NCI-H226 (cell line): Measurements from ENCODE around the gene SCO2.
A peak's percentile ranks its signal among the peaks of the same experiment; 100 is the strongest.

Experiments used
- DNase-seq: peaks from one replicate; pipeline ENCODE4 v3.0.0-alpha.2; 2015

The SCO2 gene

DNA sequence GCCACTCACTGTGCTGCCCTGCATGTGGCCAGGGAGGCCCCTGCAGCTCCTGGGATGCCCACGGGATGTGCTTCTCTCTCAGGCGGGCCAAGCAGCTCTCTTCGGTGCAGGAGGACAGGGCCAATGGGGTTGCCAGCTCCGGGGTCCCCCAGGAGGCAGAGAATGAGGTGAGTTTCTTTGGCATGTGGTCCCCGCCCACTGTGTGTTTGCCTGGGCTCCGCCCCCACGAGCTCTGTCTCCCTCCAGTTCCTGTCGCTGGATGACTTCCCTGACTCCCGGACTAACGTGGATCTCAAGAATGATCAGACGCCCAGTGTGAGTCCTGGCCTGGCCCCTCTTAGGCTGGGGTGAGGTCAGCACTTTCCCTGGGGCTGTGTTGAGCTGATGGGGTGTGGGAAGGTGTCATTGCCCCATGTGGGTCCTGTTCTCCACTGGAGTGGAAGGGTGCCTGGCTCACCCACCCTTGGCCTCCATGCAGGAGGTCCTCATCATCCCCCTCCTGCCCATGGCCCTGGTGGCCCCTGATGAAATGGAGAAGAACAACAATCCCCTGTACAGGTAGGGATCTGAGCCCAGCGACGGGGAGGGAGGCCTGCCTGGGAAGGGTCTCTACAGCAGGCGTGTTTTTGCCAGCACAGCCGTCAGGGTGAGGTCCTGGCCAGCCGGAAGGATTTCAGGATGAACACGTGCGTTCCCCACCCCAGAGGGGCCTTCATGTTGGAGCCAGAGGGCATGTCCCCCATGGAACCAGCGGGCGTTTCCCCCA, 7.7 kb downstream of the SCO2 start:
- DNase-seq: no peak

DNA sequence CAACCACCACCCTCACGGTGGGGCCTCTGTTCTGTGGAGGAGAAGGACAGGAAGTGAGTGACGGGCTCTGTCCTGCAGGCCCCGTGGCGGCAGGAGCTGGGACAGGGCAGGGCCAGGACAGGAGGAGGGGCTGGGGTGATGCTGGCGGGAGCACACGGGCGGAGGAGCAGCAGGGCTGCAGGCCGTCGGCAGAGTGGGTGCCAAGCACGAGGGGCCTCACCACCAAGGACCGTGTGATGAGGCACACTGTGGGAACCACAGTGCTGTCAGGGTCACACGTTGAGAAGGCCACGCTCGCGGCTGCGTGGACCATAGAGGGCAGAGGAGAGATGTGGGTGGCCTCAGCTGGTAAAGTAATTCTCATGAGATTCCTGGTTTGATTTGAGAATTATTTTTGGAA, 8.5 kb downstream of the SCO2 start:
- DNase-seq: no peak

DNA sequence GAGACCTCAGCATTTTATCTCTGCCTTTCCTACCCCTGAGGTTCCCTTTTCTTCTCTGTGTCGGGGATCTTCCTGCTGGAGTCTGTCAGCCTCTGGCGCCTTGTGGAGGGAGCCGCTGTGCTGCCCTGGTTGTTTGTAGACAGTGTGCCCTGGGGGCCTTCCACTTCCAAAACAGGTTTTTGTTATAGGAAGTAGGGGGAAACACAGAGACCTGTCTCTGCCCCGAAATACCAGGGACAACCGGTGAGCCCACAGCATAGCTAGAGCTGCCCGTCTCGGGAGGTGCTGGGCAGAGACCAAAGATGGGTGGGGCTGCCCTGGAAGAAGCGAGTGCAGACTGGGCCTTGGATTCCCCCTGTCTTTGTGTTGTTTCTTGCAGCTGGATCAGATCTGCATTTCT, 9.3 kb downstream of the SCO2 start:
- DNase-seq: no peak

DNA sequence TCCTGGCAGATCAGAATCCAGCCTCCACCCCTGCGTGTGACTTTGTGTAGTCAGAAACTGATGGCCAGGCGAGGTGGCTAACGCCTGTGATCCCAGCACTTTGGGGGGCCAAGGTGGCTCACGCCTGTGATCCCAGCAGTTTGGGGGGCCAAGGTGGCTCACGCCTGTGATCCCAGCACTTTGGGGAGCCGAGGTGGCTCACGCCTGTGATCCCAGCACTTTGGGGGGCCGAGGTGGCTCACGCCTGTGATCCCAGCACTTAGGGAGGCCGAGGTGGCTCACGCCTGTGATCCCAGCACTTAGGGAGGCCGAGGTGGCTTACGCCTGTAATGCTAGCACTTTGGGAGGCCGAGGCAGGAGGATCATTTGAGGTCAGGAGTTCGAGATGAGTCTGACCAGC, 12.2 kb downstream of the SCO2 start:
- no peak for DNase-seq

DNA sequence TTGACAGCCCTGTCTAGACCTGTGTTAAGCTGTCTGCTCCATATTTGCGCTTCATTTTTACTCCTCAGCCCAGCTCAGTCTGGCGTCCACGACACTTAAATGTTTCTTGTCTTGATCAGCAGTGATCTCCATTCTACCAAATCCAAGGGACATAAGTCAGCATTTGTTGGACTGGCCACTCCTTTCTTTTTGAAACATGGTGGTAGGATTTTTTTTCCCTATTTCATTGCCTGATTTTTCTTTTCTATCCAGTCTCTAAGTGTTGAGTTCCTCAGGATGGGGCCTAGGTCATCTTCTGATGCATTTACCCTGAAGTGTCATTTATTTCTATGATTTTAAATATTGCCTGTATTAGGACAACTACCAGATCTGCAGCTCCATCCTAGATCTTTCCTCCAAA, 16.5 kb downstream of the SCO2 start:
- no peak for DNase-seq

DNA sequence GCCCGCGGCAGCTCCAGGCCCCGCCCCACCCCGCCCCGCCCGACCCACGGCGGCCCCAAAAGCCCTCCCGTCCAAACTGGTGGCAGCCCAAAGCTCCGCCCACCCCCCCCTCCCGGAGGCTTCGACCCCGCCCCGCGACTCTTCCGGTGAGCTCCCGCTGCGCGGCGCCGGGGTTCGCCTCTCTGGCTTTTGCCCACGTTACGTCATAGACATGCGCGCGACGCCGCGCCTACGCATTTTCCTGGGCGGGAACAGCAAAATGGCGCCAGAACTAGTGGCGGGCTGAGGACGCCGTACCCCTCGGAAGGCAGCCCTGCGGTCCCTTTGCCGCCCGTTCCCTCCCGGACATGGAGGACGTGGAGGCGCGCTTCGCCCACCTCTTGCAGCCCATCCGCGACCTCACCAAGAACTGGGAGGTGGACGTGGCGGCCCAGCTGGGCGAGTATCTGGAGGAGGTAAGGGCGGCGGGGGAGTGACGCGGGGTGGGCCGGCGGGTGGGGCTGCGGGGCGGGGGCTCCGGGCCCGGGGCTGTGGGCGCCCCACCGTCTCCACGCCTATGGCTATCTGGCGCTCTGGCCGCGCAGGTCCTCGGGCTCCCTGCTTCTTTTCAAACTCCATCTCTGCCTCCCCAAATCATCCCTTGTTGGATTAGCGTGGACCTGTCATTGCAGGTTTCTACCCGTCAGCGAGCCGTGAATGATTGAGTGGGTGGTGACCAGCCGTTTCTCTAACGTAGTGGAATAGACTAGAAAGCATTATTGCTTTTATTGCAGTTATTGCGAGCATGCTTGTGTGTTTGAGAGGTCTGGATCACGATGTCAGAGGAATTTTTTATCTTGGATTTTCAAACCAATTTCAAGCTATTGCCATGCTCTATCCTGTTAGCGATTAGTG, 17.2 kb downstream of the SCO2 start, which contains the start of gene NCAPH2:
TSS of gene NCAPH2 (plus strand) at position 234 of the 894 bp plus-strand sequence. CDS start at position 348, 114 bp downstream.
- peak; percentile 79 for DNase-seq

DNA sequence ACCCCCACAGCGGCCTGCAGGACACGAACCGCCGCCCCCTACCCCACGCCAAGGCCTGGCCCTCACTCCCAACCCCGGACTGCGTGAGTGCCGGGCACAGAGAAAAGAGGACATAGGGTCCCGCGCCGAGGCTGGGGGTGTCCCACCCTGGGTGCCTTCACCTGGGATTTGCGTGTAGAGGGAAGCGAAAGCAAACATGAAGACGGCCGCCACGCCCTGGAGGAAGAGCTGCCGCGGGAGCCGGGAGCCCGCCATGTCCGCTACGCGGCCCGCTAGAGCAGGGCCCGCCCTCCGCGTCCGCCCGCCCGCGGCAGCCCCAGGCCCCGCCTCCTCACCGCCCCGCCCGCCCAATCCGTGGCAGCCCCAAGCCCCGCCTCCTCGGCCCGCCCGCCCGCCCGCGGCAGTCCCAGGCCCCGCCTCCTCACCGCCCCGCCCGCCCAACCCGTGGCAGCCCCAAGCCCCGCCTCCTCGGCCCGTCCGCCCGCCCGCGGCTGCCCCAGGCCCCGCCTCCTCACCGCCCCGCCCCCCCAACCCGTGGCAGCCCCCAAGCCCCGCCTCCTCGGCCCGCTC, 17.9 kb downstream of the SCO2 start, which contains the start of gene LMF2:
TSS of gene LMF2 (minus strand) at position 282 of the 570 bp plus-strand sequence. CDS start at position 255, 27 bp downstream.
- peak; percentile 20 for DNase-seq

DNA sequence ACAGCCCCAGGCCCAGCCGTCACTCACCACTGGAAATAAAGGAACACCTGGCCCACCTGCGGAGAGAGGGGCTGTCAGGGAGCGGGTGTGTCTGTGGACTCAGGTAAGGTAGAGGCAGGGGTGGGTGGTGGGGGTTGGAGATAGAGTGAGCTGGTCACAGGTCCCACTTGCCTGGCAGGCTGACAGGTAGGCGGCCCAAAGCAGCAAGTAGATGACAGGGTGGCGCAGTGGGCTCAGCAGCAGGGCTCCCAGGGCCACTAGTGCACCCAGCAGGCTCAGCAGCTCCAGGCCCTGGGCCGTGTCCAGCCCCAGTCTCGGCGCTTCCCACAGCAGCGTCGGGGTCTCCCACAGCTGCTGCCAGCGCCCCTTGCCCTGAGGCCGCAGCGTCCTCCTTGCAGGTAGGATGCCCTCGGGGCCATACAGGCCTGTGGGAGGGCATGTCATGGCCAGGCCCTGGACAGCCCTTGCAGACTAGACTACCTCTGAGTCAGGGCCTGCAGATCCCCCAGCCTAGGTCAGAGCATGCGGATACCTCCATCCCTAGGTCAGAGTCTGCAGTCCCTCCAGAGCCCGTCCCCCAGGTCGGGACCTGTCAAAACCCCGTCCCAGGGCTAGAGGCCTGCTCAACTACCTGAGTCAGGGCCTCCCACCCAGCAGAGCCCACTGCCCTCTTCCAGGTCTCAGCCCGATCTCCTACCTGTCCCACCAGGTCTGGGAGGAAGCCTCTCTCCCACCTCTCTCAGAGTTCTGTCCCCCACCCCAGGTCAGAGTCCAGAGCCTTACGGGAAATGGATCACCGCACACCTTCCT, 18.6 kb downstream of the SCO2 start:
- DNase-seq: no peak

DNA sequence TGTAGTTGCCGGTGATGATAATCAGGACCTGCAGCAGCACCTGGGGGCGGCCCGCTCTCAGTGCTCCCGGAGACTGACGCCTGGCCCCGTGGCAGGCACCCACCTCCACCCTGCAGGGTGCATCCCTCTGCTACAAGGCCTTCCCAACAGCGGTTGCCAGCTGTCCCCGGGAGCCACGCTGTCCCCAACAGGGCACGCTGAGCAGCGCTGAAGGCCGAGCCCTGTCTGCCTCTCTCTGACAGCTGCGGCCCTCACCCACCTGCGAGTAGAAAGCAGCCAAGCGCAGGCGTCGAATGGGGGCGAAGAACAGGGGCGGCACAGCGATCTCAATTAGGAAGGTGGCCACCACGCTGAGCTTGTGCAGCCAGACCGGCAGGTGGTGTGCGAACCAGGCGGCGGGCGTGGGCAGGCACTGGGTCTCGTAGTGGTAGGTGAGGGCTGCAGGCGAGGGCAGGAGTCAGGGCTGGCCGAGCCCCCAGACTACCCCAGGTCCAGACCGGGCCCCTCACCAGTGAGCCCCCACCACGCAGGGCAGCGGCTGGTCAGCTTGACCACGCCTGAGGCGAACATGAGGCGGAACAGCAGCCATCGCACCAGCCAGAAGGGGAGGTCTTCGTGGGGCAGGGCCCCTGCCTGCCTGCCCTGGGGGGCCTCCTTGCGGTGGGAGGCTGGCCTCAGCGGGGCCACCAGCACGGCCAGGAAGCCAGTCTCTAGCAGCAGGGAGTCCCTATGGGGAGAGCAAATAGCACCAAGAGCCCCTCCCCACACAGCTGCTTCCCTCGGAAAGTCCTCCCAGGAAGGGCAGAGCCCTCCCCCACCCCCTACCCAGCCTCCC, 19.4 kb downstream of the SCO2 start:
- no peak for DNase-seq

DNA sequence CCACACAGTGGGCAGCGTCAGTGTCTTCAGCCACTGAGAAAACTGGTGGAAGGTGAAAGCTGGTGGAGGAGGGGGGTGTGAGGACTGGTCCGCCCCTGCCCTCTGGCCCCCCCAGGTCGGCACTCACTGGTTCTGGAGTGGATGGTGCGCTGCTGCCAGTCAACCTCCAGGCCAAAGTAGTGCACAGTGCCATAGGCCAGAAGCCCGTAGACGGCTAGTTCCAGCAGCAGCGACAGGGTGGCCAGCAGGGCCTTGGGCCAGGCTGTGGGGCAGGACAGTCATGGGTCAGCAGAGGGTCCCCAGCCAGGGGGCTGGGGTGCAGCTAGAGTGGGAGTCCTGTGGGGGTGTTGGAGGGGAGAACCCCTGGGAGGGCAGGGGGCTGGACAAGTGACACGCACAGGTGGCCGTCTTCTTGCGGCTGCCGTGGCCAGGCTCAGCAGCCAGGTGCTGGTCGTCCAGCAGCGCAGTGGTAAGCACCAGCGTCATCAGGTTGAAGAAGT, 20.1 kb downstream of the SCO2 start:
- no peak for DNase-seq

DNA sequence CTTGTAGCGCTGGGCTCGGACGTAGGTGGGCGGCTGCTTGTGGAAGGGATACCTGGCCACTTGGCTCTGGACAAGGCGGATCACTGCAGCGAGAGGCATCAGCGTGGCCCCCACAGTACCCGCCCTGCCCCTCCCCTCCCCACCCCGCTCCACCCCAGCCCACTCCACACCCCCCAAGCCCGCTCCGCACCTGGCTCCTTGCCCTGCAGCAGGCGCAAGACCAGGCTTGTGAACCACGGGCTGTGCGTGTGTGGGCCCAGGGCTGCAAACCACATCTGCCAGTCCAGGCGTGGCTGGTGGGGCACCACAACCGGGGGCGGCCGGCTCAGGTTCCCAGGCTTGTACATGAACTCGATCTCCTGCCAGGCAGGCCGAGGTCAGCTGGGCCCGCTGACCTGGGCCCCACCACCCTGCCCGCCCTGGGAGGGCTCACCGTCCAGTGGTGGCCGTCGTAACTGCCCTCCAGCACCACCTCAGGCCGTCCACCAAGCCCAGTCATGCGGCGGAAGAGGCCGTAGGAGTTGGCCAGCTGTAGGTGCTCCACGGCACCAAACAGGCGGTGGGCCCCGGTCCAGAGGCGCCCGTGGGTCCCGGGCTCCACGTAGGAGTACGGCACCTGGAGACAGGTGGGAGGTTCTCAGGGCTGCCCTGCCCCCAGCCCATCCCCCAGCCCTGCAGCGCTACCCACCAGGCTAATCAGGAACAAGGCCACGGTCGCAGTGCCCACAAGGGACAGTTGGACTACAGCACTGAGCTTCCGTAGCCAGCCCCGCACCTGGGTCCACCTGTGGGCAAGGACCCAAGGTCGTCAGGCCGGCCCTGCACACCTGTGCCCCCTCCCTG, 20.8 kb downstream of the SCO2 start:
- no peak for DNase-seq

DNA sequence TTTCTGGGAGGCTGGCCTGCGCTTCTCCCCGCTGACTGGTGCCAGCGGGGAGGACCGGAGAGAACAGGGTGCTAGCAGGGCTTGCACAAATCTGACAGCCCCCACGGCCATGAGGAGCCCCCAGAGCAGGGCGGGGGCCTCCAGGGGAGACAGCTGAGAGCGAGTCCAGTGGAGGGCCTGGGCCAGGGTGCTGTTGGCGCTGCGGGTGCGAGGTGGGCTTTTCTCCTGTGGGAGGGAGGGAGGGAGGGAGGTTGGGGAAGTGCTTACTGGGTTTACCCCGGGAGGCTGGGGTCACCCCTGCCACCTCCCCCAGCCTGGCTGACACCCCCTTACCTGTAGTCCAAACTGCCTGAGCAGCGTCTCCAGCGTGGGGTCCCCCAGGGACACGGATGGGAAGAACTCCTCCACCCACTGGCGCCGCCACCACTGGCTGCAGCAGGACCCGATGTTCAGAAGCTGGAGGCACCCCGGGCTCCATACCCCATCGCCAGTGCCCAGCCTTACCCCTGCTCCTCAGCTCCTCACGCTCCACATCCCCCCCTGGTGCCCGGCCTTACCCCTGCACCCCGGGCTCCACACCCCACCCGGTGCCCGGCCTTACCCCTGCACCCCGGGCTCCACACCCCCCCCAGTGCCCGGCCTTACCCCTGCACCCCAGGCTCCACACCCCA, 21.8 kb downstream of the SCO2 start:
- DNase-seq: no peak

DNA sequence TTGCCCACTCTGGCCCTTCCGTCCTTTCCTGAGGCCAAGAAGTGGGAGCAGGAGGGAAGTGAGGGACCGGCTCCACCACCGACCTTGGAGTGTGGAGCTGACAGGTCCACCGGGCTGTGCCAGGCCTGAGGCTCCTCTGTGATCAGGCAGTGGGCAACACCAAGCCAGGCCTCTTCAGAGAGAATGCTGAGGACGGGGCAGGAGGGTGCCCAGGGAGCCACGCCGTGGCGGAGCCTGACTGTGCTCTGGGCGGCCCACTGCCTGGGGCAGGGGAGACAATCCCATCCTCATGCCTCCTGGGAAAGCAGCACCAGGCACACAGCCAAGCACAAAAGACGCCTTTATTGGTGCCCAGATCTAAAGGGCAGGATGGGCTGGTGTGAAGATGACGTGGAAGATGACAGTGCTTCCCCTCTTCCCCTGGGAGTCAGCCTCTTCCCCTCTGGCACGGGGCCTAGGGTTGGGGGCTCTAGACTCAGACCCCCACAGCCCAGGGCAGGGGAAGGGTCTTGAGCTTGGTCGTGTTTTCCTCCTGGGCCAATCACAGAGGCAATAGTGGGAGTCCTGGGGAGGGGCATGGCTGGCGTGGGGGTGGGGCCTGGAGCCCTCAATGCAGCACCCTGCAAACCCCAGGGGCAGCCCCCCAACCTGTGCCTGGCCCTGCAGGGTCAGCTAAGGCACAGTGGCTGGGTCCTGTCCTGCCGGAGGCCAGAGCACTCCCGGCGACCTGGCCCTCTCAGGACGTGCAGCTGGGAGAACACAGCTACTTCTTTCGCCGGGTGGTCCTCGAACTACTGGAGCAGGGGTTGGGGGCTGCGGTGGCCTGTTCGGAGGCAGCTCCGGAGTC, 22.5 kb downstream of the SCO2 start:
- no peak for DNase-seq

DNA sequence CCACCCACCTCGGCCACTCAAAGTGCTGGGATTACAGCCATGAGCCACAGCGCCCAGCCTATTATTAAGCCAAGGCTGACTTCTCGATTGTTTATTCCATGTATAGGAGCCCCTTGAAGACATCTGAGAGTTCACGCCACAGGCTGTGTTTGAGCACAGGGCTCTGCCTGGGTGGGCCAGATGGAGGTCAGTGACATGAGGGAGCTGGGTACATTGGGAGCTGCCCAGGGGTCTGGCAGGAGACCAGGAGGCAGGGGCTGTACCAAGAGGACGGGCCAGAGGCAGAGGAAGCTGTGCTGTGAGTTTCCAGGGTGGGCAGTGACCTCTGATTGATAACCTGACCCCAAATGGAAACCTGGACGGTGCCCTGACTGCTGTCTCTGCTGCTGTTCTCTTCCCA, 23.3 kb downstream of the SCO2 start:
- no peak for DNase-seq

DNA sequence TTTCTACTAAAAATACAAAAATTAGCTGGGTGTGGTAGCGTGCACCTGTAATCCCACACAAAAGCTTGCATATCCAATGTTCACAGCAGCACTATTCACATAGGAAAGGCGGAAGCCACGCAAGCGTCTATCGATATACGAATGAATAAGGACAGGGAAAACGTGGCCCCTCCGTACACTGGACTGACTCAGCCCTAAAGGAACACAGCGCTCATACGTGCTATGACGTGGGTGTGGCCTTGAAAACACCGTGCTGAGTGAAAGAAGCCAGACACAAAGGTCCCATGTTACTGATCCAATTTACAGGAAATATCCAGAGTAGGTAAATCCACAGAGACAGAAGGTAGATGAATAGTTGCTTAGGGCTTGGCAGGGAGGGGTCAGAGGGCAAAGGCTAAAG, 24.9 kb downstream of the SCO2 start:
- DNase-seq: no peak

DNA sequence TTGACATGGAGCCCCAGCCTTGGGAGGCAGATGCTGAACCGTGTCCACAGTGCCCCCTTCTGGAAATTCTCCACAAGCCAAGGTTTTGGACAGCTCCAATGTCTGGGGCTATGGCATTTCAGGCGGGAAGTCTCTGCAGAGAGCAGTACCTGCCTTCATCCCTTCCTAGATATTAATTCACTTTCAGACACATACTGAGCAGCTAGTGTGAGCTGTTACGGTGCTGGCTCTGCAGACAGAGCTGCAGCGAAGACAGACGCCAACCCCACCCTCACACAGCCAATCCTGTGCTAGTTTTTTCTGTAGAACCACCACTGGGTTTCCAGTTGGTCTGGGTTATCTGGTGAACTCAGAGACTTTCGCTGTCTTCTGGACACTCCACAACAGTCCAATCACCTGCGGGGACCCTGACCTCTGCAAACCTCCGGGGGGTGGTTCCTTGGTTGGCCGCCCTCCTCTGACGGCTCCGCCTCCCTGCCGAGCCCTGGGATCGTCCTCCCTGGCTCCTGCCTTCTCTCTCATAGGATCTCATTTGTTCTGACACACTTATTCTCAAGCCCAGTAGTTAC, 27.0 kb downstream of the SCO2 start:
- peak; percentile 26 for DNase-seq

DNA sequence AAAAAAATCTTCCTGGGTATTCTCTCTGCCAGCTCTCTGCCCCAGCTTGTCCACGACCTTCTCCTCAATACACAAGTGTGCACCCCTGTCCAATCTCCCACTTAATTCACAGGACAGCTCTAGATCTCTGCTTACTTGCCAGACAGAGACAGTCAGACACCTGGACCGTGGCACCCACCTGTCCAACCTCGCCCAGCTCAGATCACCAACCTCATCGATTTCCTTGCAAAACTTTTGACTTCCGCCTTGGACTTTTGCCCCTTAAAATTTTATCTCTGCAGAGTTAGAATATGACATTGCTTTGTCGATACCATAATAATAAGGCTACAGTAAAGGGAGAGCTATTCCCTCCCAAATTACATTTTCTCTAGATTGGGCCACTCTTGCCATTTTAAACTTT, 28.3 kb downstream of the SCO2 start:
- DNase-seq: no peak

DNA sequence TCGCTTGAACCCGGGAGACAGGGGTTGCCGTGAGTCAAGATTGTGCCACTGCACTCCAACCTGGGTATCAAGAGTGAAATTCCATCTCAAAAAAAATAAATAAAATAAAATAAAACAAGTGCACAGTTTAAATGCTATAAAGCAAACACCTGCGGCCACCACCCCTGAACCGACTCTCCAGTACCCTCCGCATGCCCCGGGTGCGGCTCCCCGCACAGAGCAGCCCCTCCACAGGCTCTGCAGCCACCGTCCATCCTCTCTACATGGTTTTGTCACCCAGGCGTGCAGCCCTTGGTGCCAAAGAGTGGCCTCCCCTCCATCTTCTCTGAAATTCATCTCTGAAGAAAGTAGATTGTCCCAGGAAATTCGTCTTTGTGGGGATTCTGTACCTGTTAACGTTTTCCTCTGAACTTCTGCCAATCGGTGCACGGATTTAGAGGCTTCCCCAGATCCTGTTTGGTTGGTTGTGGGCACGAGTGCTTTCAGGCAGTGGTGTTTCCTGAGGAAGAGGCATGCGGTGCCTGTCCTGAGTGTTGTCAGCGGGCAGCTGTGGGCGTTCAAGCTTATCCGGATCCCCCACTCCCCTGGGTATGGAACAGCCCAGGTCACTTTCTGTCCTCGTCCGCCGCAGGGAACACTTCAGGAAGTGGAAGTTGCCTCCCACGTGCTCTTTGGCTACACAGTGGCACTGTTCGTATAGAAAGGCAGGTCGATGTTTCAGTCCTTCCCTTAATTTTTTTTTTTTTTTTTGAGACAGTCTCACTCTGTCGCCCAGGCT, 34.7 kb downstream of the SCO2 start:
- DNase-seq: no peak
